Body of pancreas (tissue), 4 donors: ENCODE measurements around the gene TMA16. TPM values are rescaled to one million over a fixed set of nuclear protein-coding genes. Genes with fewer than 3 reads are reported as not detected.
A peak's percentile ranks its signal among the peaks of the same experiment; 100 is the strongest.

Experiments used
- ATAC-seq: fragments of 150-250 bp; one replicate; pipeline ENCODE4 v1.9.1; 2016
- DNase-seq, 4 donors: peaks; one replicate each; pipeline ENCODE4 v3.0.0-alpha.2; 2019
- H3K27ac ChIP-seq, 4 donors: fragments of 200-600 bp; sonication (generic); 1 replicate in 3 of 4; 2 replicates in 1 of 4; pipeline versions ENCODE4 v1.5.1 to v1.6.1; 2016 to 2019; ENCODE audit warnings: mild to moderate bottlenecking in 1 of 4, mixed read lengths in 1 of 4, moderate library complexity in 1 of 4
- H3K27me3 ChIP-seq, 2 donors: fragments of 200-600 bp; sonication (generic); one replicate each; pipeline ENCODE4 v1.6.0; 2016; ENCODE audit warnings: mild to moderate bottlenecking in 1 of 2
- H3K36me3 ChIP-seq, 2 donors: fragments of 200-600 bp; sonication (generic); replicated peaks in 1 of 2; 2 replicates each; pipeline ENCODE4 v1.5.1; 2016; ENCODE audit warnings: low read depth in 2 of 2; ENCODE audit not compliant: insufficient read depth in 1 of 2
- H3K4me1 ChIP-seq: fragments of 200-600 bp; sonication (generic); one replicate; pipeline ENCODE4 v1.6.0; 2016
- H3K4me3 ChIP-seq, 2 donors: fragments of 200-600 bp; sonication (generic); 1 replicate in 1 of 2; 2 replicates in 1 of 2; pipeline ENCODE4 v1.5.1; 2016 to 2019
- H3K9me3 ChIP-seq, 3 donors: fragments of 200-600 bp; sonication (generic); 1 replicate in 2 of 3; 2 replicates in 1 of 3; pipeline ENCODE4 v1.5.1; 2016
- CTCF ChIP-seq, 7 experiments: fragments of 450-650 bp in 4 of 7; fragments of 200-600 bp in 3 of 7; sonication (generic) in 3 of 7; IDR thresholded peaks; one replicate each; pipeline ENCODE4 v1.5.1; 2016 to 2019; ENCODE audit warnings: antibody characterized with exemption in 7 of 7
- POLR2A ChIP-seq, 3 donors: fragments of 450-650 bp; IDR thresholded peaks; one replicate each; pipeline ENCODE4 v1.6.1; 2016; ENCODE audit warnings: antibody characterized with exemption in 3 of 3, mild to moderate bottlenecking in 2 of 3
- WGBS, 2 donors: methylation state at CpG; one replicate each; pipeline ENCODE4 v1.1.5; 2017; 5-methylcytosine and 5-hydroxymethylcytosine counted together
- intact Hi-C: fragments of 100-400 bp; cut with DNase I; formaldehyde crosslinking; loops from one replicate; pipeline ENCODE4 v1.15.1; 2023
- total RNA-seq, 2 donors: library from RNA; depleted of rRNA; stranded (reverse); fragments of >200 nt; gene quantifications; one replicate each; pipeline ENCODE4 v1.1.0, GENCODE V29; 2016

TMA16 gene
- total RNA-seq, 2 donors from 2014 or later = 17.5 to 19.2 TPM

GRCh38 chr4:163476761-163477438 is 17.6 kb upstream of the TMA16 start:
- intact Hi-C loops = no loop called here
- ATAC-seq (peak; percentile 27), DNase-seq (no peak)
- H3K9me3 ChIP-seq = no peaks in the 10 kb centered on the region
- no peaks in the 10 kb centered on the region for H3K36me3 ChIP-seq
- no peak for TF ChIP-seq POLR2A (IDR thresholded peaks at IDR 0.05)
- TF ChIP-seq CTCF (IDR thresholded peaks at IDR 0.05) = no peak
- no peak overlapping the region for H3K4me3 ChIP-seq
- peak overlapping the region in 1 of 4 donors; percentile 18 for H3K27ac ChIP-seq
- no peaks in the 10 kb centered on the region for H3K27me3 ChIP-seq
- peaks cover 4% of the 10 kb centered on the region for H3K4me1 ChIP-seq
- 44 to 47% methylated on average over 5 of the region's 5 CpGs for WGBS, 2 donors

GRCh38 chr4:163482190-163482589 is 12.3 kb upstream of the TMA16 start:
- DNase-seq (no peak), ATAC-seq (no peak)
- H3K27me3 ChIP-seq = no peaks in the 10 kb centered on the region
- H3K36me3 ChIP-seq = no peaks in the 10 kb centered on the region
- no peak for TF ChIP-seq POLR2A (IDR thresholded peaks at IDR 0.05)
- no peak for TF ChIP-seq CTCF (IDR thresholded peaks at IDR 0.05)
- intact Hi-C loops = no loop called here
- no peaks in the 10 kb centered on the region for H3K4me1 ChIP-seq
- no peak overlapping the region for H3K4me3 ChIP-seq
- WGBS, 2 donors = 17 to 36% methylated on average over 1 of the region's 1 CpG
- H3K9me3 ChIP-seq = no peaks in the 10 kb centered on the region
- no peak overlapping the region for H3K27ac ChIP-seq

- ATAC-seq = no peak
- WGBS, 2 donors = 9 to 24% methylated on average over 4 of the region's 4 CpGs
- Histone ChIP-seq H3K9me3 (no peaks in the 10 kb centered on the region), H3K27ac (no peak overlapping the region), H3K4me1 (no peaks in the 10 kb centered on the region), H3K36me3 (no peaks in the 10 kb centered on the region), H3K4me3 (no peak overlapping the region), H3K27me3 (no peaks in the 10 kb centered on the region)
- TF ChIP-seq CTCF (IDR thresholded peaks at IDR 0.05) (peak in 6 of 7 experiments; percentile 21 to 61 (median 46)), POLR2A (IDR thresholded peaks at IDR 0.05) (no peak)
- intact Hi-C loops = no loop called here
- peak; percentile 25 to 49 (median 42) for DNase-seq
These were observed 9.6 kb upstream of the TMA16 start for GRCh38 chr4:163484906-163485305.

GRCh38 chr4:163485589-163485988 is 8.9 kb upstream of the TMA16 start:
- intact Hi-C loops = no loop called here
- H3K27me3 ChIP-seq = no peaks in the 10 kb centered on the region
- H3K4me1 ChIP-seq = no peaks in the 10 kb centered on the region
- no peak overlapping the region for H3K27ac ChIP-seq
- H3K36me3 ChIP-seq = no peaks in the 10 kb centered on the region
- H3K4me3 ChIP-seq = no peak overlapping the region
- no peak for DNase-seq
- ATAC-seq = no peak
- TF ChIP-seq CTCF (IDR thresholded peaks at IDR 0.05) = no peak
- no peak for TF ChIP-seq POLR2A (IDR thresholded peaks at IDR 0.05)
- no peaks in the 10 kb centered on the region for H3K9me3 ChIP-seq
- 32 to 47% methylated on average over 2 of the region's 2 CpGs for WGBS, 2 donors

GRCh38 chr4:163486321-163486720 is 8.2 kb upstream of the TMA16 start:
- 27 to 71% methylated on average over 1 of the region's 1 CpG for WGBS, 2 donors
- Histone ChIP-seq H3K36me3 (no peaks in the 10 kb centered on the region), H3K9me3 (no peaks in the 10 kb centered on the region), H3K27me3 (no peaks in the 10 kb centered on the region), H3K4me1 (no peaks in the 10 kb centered on the region), H3K27ac (no peak overlapping the region), H3K4me3 (no peak overlapping the region)
- no peak for DNase-seq
- no peak for TF ChIP-seq CTCF (IDR thresholded peaks at IDR 0.05)
- TF ChIP-seq POLR2A (IDR thresholded peaks at IDR 0.05) = no peak
- no peak for ATAC-seq
- intact Hi-C loops = no loop called here
